ENCODE measurements around the gene UBAC2.

DNA sequence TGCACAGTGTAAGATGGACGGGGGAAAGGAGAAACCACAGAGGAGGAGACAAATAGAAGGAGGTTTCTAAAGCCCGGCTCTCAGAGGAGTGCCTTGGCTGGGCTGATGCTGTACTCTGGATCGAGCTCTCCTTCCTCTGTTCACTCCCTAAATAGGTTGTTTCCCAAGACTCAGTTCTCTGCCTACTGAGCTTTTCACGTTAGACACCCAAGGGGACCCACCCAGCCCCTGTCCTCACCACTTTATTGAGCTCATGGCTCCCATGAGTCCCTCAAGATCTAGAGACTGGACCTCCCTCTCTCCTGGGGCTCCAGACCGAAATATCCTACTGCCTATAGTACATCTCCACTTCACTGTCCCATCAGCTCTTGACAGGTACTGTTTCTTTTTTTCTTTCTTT, 144.7 kb downstream of the UBAC2 start:
- TF ChIP-seq, protein P1, sequence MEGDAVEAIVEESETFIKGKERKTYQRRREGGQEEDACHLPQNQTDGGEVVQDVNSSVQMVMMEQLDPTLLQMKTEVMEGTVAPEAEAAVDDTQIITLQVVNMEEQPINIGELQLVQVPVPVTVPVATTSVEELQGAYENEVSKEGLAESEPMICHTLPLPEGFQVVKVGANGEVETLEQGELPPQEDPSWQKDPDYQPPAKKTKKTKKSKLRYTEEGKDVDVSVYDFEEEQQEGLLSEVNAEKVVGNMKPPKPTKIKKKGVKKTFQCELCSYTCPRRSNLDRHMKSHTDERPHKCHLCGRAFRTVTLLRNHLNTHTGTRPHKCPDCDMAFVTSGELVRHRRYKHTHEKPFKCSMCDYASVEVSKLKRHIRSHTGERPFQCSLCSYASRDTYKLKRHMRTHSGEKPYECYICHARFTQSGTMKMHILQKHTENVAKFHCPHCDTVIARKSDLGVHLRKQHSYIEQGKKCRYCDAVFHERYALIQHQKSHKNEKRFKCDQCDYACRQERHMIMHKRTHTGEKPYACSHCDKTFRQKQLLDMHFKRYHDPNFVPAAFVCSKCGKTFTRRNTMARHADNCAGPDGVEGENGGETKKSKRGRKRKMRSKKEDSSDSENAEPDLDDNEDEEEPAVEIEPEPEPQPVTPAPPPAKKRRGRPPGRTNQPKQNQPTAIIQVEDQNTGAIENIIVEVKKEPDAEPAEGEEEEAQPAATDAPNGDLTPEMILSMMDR (IDR thresholded peaks at IDR 0.05; ENCODE audit: low read length) = no peak
- TF ChIP-seq EZH2 (IDR thresholded peaks at IDR 0.05; ENCODE audit: borderline replicate concordance, low read length) = no peak

Data from OCI-LY1 (cell line).